Stimulated activated CD8-positive, alpha-beta memory T cell treated with anti-CD3 and anti-CD28 coated beads, Interleukin-4, amount 100 ng/mL, for 48 hours (primary cell): ENCODE measurements around the gene RRH.

ENCODE experiments used
- DNase-seq: peaks from one replicate; pipeline ENCODE4 v3.0.0-alpha.2; 2020

RRH gene

GRCh38 chr4:109890076-109890475 is 62.3 kb downstream of the RRH start:
- no peak for DNase-seq
